ENCODE measurements around the gene CCDC86.

CCDC86 gene

DNA sequence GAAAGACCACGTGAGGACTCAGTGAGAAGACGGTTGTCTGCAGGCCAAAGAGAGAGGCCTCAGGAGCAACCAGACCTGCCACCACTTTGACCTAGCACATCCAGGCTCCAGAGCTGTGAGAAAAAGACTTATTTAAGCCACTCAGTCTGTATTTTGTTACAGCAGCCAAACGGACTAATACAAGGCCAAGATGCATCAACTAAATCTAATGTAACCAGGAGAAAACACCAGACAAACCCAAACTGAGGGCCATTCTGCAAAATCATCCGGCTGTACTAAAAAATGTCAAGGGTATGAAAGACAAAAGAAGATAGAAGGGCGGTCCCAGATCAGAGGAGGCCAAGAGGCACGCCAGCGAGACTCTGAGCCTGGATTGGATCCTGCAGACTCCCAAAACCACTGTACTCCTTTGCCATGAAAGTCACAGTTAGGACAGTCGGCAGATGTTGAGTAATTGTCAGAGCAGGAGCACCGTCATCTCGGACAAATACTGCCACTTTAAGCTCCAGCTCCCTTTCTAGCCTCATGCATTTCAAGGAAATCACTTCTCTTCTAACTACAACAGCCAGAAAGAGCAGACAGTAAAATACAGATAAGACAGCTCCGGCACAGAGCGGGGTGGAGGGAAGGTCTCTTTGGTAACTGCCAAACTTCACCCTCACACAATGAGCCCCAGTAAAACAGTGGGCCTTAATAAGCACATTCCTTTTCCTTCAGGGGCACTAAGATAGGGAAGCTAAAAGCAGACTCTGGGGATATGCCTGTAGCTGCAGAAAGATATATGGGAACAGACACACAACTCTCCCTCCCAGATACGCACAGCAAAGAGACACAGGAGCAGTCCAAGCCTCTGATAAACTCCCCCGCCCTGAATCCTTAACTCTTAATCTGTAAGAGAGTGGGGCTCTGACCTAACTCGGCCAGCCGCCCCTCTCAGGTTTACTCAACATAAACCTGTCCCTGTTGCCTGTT, 21.9 kb downstream of the CCDC86 start:
- no peak for ATAC-seq (ENCODE audit: insufficient read depth, low read depth)

DNA sequence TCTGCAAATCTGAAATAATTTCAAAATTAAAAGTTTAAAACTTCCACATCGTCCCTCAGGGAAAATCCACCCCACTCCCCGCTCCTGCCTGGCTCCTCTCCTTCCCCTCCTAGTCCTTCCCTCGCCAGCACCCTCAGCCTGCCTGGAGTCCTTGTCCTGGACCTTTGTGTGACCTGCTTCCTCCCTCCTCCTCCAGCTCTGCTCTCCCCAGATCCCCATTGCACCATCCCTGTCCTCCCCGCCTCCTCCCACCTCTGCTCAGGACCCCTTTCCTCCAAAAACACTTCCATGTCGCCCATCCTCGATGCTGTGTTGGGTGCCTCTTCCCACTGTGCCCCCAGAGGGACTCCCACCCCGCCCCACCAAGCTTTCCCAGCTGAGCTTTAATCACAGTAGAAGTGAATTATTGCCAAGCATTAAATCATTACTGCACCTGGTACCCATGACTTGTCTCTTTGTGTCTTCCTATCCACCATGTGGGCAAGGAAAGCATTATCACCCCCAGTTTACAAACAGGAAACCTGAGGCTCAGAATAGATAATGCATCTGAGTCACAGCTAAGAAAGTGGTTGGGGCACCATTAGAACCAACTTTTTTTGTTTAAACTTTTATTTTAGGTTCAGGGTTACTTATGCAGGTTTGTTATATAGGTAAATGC, 23.1 kb downstream of the CCDC86 start:
- Histone ChIP-seq H3K36me3 (ENCODE audit: insufficient read depth, low read length) (no peaks in the 10 kb centered on the region), H3K27ac (ENCODE audit: low read length) (no peak overlapping the region), H3K79me2 (ENCODE audit: insufficient read depth, low read length) (no peaks in the 10 kb centered on the region), H3K4me1 (ENCODE audit: insufficient read depth, low read length) (peaks cover 40% of the 10 kb centered on the region), H3K9ac (ENCODE audit: low read depth, low read length) (no peak overlapping the region), H4K20me1 (ENCODE audit: insufficient read depth, low read length) (no peaks in the 10 kb centered on the region), H3K4me2 (ENCODE audit: insufficient read depth, low read length) (no peak overlapping the region), H3K9me3 (ENCODE audit: insufficient read depth, low read length, severe bottlenecking) (no peaks in the 10 kb centered on the region), H2AFZ (ENCODE audit: low read depth, low read length) (no peak overlapping the region), H3K27me3 (ENCODE audit: insufficient read depth, low read length, poor library complexity) (no peaks in the 10 kb centered on the region), H3K4me3 (ENCODE audit: low read depth in 1 of 2, low read length in 2 of 2) (no peak overlapping the region)
- no peak for DNase-seq
- ATAC-seq (ENCODE audit: insufficient read depth, low read depth), result no peak
- TF ChIP-seq, protein P1, sequence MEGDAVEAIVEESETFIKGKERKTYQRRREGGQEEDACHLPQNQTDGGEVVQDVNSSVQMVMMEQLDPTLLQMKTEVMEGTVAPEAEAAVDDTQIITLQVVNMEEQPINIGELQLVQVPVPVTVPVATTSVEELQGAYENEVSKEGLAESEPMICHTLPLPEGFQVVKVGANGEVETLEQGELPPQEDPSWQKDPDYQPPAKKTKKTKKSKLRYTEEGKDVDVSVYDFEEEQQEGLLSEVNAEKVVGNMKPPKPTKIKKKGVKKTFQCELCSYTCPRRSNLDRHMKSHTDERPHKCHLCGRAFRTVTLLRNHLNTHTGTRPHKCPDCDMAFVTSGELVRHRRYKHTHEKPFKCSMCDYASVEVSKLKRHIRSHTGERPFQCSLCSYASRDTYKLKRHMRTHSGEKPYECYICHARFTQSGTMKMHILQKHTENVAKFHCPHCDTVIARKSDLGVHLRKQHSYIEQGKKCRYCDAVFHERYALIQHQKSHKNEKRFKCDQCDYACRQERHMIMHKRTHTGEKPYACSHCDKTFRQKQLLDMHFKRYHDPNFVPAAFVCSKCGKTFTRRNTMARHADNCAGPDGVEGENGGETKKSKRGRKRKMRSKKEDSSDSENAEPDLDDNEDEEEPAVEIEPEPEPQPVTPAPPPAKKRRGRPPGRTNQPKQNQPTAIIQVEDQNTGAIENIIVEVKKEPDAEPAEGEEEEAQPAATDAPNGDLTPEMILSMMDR (IDR thresholded peaks at IDR 0.05; ENCODE audit: borderline replicate concordance, extremely low read depth, low read length, poor library complexity, severe bottlenecking), result no peak
- no peak for TF ChIP-seq EZH2 (IDR thresholded peaks at IDR 0.05; ENCODE audit: borderline replicate concordance, low read depth, low read length, severe bottlenecking)

More for the DNA sequence above, 21.9 kb downstream of the CCDC86 start:
- Histone ChIP-seq H3K79me2 (ENCODE audit: insufficient read depth, low read length) (no peaks in the 10 kb centered on the region), H4K20me1 (ENCODE audit: insufficient read depth, low read length) (no peaks in the 10 kb centered on the region), H3K9me3 (ENCODE audit: insufficient read depth, low read length, severe bottlenecking) (no peaks in the 10 kb centered on the region), H3K4me3 (ENCODE audit: low read depth in 1 of 2, low read length in 2 of 2) (no peak overlapping the region), H2AFZ (ENCODE audit: low read depth, low read length) (no peak overlapping the region), H3K4me1 (ENCODE audit: insufficient read depth, low read length) (peaks cover 31% of the 10 kb centered on the region), H3K27me3 (ENCODE audit: insufficient read depth, low read length, poor library complexity) (no peaks in the 10 kb centered on the region), H3K36me3 (ENCODE audit: insufficient read depth, low read length) (no peaks in the 10 kb centered on the region), H3K9ac (ENCODE audit: low read depth, low read length) (no peak overlapping the region), H3K4me2 (ENCODE audit: insufficient read depth, low read length) (no peak overlapping the region), H3K27ac (ENCODE audit: low read length) (no peak overlapping the region)
- TF ChIP-seq, protein P1 (IDR thresholded peaks at IDR 0.05; ENCODE audit: borderline replicate concordance, extremely low read depth, low read length, poor library complexity, severe bottlenecking), result no peak
- TF ChIP-seq EZH2 (IDR thresholded peaks at IDR 0.05; ENCODE audit: borderline replicate concordance, low read depth, low read length, severe bottlenecking), result no peak
- no peak for DNase-seq

DNA sequence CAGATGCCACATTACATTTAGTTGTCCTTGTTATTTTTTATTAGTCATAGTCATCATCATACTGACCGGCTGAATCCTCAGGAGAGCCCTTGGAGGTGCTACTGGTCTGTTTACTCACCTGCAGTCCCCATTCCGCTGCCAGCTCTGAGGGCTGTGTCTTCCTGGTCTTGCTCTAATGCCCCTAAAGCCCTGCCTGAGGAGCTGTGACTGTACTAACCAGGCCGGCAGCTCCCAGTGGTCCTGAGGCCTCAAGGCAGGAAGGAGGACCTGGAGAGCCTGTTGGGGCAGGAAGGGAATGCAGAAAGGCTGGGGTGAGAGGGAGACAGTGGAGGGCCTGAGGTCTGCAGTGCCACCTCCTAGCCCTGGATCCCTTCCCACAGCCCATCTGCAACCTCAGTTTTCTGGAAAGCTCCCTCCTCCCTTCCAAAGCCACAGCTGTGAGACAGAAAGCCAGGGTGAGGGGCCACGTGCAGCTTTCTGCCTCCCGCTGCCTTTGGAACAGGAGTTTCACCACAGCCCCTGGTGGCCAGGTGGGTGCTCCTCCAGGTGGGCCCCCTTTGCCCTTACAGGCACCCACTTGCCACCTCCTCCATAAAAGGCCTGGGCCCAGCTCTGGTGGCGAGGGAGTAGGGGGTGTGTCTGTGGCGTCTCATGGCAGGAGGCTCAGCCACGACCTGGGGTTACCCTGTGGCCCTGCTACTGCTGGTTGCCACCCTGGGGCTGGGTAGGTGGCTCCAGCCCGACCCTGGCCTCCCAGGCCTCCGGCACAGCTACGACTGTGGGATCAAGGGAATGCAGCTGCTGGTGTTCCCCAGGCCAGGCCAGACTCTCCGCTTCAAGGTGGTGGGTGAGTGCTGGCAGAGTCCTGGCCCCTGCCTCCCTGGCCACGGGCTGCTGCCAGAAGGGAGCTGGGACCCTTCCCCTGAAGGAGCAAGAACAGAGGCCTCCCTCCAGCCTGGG, 25.3 kb downstream of the CCDC86 start, which contains the start of gene ZP1:
Gene ZP1, plus strand, starts transcription at position 632 of the 960 bp plus-strand sequence. Its CDS starts 20 bp downstream, at position 652.
- Histone ChIP-seq H3K36me3 (ENCODE audit: insufficient read depth, low read length) (no peaks in the 10 kb centered on the region), H3K4me3 (ENCODE audit: low read depth in 1 of 2, low read length in 2 of 2) (no peak within 1 kb of the TSS), H3K4me2 (ENCODE audit: insufficient read depth, low read length) (no peak within 1 kb of the TSS), H3K4me1 (ENCODE audit: insufficient read depth, low read length) (peaks cover 62% of the 10 kb centered on the region), H3K27me3 (ENCODE audit: insufficient read depth, low read length, poor library complexity) (no peaks in the 10 kb centered on the region), H3K27ac (ENCODE audit: low read length) (peak within 1 kb of the TSS; percentile 93), H3K9me3 (ENCODE audit: insufficient read depth, low read length, severe bottlenecking) (no peaks in the 10 kb centered on the region), H3K79me2 (ENCODE audit: insufficient read depth, low read length) (no peaks in the 10 kb centered on the region), H3K9ac (ENCODE audit: low read depth, low read length) (no peak within 1 kb of the TSS), H2AFZ (ENCODE audit: low read depth, low read length) (no peak within 1 kb of the TSS), H4K20me1 (ENCODE audit: insufficient read depth, low read length) (no peaks in the 10 kb centered on the region)
- no peak for TF ChIP-seq EZH2 (IDR thresholded peaks at IDR 0.05; ENCODE audit: borderline replicate concordance, low read depth, low read length, severe bottlenecking)
- TF ChIP-seq, protein P1 (IDR thresholded peaks at IDR 0.05; ENCODE audit: borderline replicate concordance, extremely low read depth, low read length, poor library complexity, severe bottlenecking), result no peak
- DNase-seq (peak; percentile 75), ATAC-seq (ENCODE audit: insufficient read depth, low read depth) (peak; percentile 5; the same call in 2 of the 3 replicates)
